NOMO-1 treated with dmso at 0.1 percent for 144 hours (cell line): Measurements from ENCODE around the gene IL6R.
A peak's percentile ranks its signal among the peaks of the same experiment; 100 is the strongest.
"Not testable (repeated sequence)": the region's sequence is repeated elsewhere in the genome, so short reads cannot be mapped to it uniquely, and the experiment has no call there.

Experiments
- DNase-seq: peaks from one replicate; lab custom pipeline; 2025; ENCODE audit not compliant: unreplicated experiment; lab: John Stamatoyannopoulos, UW

The IL6R gene

GRCh38 chr1:154406572-154406879, 1.4 kb downstream of the IL6R start:
- no peak for DNase-seq

GRCh38 chr1:154406886-154407197, 1.7 kb downstream of the IL6R start:
- DNase-seq: no peak

- peak; percentile 92 for DNase-seq
These were observed 2.3 kb downstream of the IL6R start for GRCh38 chr1:154407198-154408091.

- no peak for DNase-seq
These were observed 3.1 kb downstream of the IL6R start for GRCh38 chr1:154408174-154408777.

GRCh38 chr1:154410185-154410827, 5.2 kb downstream of the IL6R start:
- no peak for DNase-seq

- DNase-seq: peak; percentile 11
These were observed 6.4 kb downstream of the IL6R start for GRCh38 chr1:154411525-154411924.

GRCh38 chr1:154413177-154413783, 8.1 kb downstream of the IL6R start:
- no peak for DNase-seq

- DNase-seq: no peak
These were observed 9.5 kb downstream of the IL6R start for GRCh38 chr1:154414606-154415005.

- DNase-seq: no peak
These were observed 11.6 kb downstream of the IL6R start for GRCh38 chr1:154416471-154417337.

GRCh38 chr1:154417338-154417608, 12.1 kb downstream of the IL6R start:
- DNase-seq: no peak

GRCh38 chr1:154418062-154418921, 13.1 kb downstream of the IL6R start:
- DNase-seq: no peak

GRCh38 chr1:154418923-154419619, 13.9 kb downstream of the IL6R start:
- no peak for DNase-seq

- peak; percentile 64 for DNase-seq
These were observed 14.8 kb downstream of the IL6R start for GRCh38 chr1:154419620-154420571.

GRCh38 chr1:154420961-154421924, 16.1 kb downstream of the IL6R start:
- DNase-seq: no peak

- DNase-seq: not testable (repeated sequence)
These were observed 16.9 kb downstream of the IL6R start for GRCh38 chr1:154422049-154422448.

GRCh38 chr1:154422521-154422920, 17.4 kb downstream of the IL6R start:
- DNase-seq: no peak

- DNase-seq: no peak
These were observed 18.3 kb downstream of the IL6R start for GRCh38 chr1:154423304-154423987.
